ENCODE measurements around the gene WBP1. TPM values are rescaled to one million over a fixed set of nuclear protein-coding genes. Genes with fewer than 3 reads are reported as not detected.

Gene WBP1
- total and polyA plus RNA-seq, 10 of the 15 experiments (the other 5 are each of a cell fraction or from before 2014, with no cell fraction given): 4.2 to 76.8 (median 43.8) TPM

- TF ChIP-seq IKZF2 (IDR thresholded peaks at IDR 0.05): peak; percentile 91 to 96
- 0 out of 2 replicates have a peak, but pooled peaks have one; percentile 10 for TF ChIP-seq REST (IDR thresholded peaks at IDR 0.05; ENCODE audit: low read depth, low read length)
- TF ChIP-seq ZNF217 (IDR thresholded peaks at IDR 0.05): peak; percentile 21; the same call in 1 of the 2 replicates
- TF ChIP-seq ETV6 (conservative IDR thresholded peaks at IDR 0.05 in 1 of 2, IDR thresholded peaks at IDR 0.05 in 1 of 2; ENCODE audit: borderline replicate concordance in 1 of 2, low read depth in 1 of 2): 0 out of 4 replicates have a peak, but pooled peaks of 1 of the 2 experiments have one; percentile 15
- TF ChIP-seq RB1 (IDR thresholded peaks at IDR 0.05; ENCODE audit: borderline replicate concordance): peak; percentile 81
- TF ChIP-seq ZBED1 (IDR thresholded peaks at IDR 0.05; ENCODE audit: borderline replicate concordance): peak; percentile 12; the same call in 1 of the 2 replicates
- peak; percentile 80; the same call in 1 of the 2 replicates for TF ChIP-seq ZNF207 (IDR thresholded peaks at IDR 0.05; ENCODE audit: borderline replicate concordance)
- TF ChIP-seq SMAD5 (IDR thresholded peaks at IDR 0.05; ENCODE audit: low read depth): peak; percentile 57; the same call in 1 of the 2 replicates
- TF ChIP-seq EP300 (IDR thresholded peaks at IDR 0.05; ENCODE audit: borderline replicate concordance in 1 of 2, control insufficient read depth in 1 of 2, low read depth in 2 of 2, low read length in 2 of 2): 0 out of 4 replicates have a peak, but pooled peaks of 1 of the 2 experiments have one; percentile 27
- TF ChIP-seq MEF2A (IDR thresholded peaks at IDR 0.05; ENCODE audit: insufficient read depth, low read depth, low read length): no peak
- TF ChIP-seq WRNIP1 (IDR thresholded peaks at IDR 0.05; ENCODE audit: borderline replicate concordance, low read depth, low read length): no peak
- TF ChIP-seq NBN (IDR thresholded peaks at IDR 0.05): peak; percentile 82
- peak; percentile 46; the same call in 1 of the 2 replicates for TF ChIP-seq YY1 (IDR thresholded peaks at IDR 0.05; ENCODE audit: low read depth, low read length)
- TF ChIP-seq, protein P1, sequence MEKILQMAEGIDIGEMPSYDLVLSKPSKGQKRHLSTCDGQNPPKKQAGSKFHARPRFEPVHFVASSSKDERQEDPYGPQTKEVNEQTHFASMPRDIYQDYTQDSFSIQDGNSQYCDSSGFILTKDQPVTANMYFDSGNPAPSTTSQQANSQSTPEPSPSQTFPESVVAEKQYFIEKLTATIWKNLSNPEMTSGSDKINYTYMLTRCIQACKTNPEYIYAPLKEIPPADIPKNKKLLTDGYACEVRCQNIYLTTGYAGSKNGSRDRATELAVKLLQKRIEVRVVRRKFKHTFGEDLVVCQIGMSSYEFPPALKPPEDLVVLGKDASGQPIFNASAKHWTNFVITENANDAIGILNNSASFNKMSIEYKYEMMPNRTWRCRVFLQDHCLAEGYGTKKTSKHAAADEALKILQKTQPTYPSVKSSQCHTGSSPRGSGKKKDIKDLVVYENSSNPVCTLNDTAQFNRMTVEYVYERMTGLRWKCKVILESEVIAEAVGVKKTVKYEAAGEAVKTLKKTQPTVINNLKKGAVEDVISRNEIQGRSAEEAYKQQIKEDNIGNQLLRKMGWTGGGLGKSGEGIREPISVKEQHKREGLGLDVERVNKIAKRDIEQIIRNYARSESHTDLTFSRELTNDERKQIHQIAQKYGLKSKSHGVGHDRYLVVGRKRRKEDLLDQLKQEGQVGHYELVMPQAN (conservative IDR thresholded peaks at IDR 0.05): peak; percentile 82
- TF ChIP-seq BACH1 (IDR thresholded peaks at IDR 0.05; ENCODE audit: borderline replicate concordance): peak; percentile 89
- TF ChIP-seq GABPA (IDR thresholded peaks at IDR 0.05; ENCODE audit: low read depth): peak; percentile 69
- TF ChIP-seq LARP7 (IDR thresholded peaks at IDR 0.05): peak; percentile 88
- peak; percentile 13 to 16; a peak in 1 of 4 replicates for TF ChIP-seq BHLHE40 (IDR thresholded peaks at IDR 0.05; ENCODE audit: borderline replicate concordance in 1 of 2, low read depth in 2 of 2, low read length in 1 of 2)
- 0 out of 2 replicates have a peak, but pooled peaks have one; percentile 50 for TF ChIP-seq PML (IDR thresholded peaks at IDR 0.05; ENCODE audit: low read length)
- 0 out of 2 replicates have a peak, but pooled peaks have one; percentile 18 for TF ChIP-seq CBX5 (IDR thresholded peaks at IDR 0.05; ENCODE audit: low read depth)
- peak; percentile 54 for TF ChIP-seq MEF2B (IDR thresholded peaks at IDR 0.05; ENCODE audit: partially characterized antibody, poor library complexity, severe bottlenecking)
- no peak for TF ChIP-seq NFIC (IDR thresholded peaks at IDR 0.05; ENCODE audit: low read depth, low read length)
Measured at GRCh38 chr2:74457549-74458131, 598 bp upstream of the WBP1 start (continued).
